HEK293 (cell line): ENCODE measurements around the gene MSI2.

Experiments used
- CTCF ChIA-PET: fragments of 350-600 bp; formaldehyde crosslinking; extraction: SDS; loops from one replicate; lab custom pipeline; 2021; ENCODE audit warnings: antibody characterized with exemption; lab: Yijun Ruan, JAX
- POLR2A ChIA-PET: fragments of 300-600 bp; formaldehyde crosslinking; extraction: SDS; loops from one replicate; lab custom pipeline; 2020; ENCODE audit warnings: antibody characterized with exemption, inconsistent platforms; lab: Yijun Ruan, JAX
- H3K27ac ChIP-seq: fragments of 200-500 bp; sonication (Bioruptor generic); 2 replicates; pipeline ENCODE4 v1.5.1; 2014; ENCODE audit warnings: low read depth, low read length, control low read depth, inconsistent platforms; ENCODE audit errors: extremely low read depth
- H3K36me3 ChIP-seq, 2 experiments: fragments of 200-500 bp in 1 of 2; sonication (Bioruptor generic) in 1 of 2; 1 replicate in 1 of 2; 2 replicates in 1 of 2; pipeline ENCODE4 v1.5.1; 2014 to 2017; ENCODE audit warnings: inconsistent platforms in 2 of 2, low read length in 2 of 2; ENCODE audit not compliant: control insufficient read depth in 2 of 2, insufficient read depth in 1 of 2
- H3K4me1 ChIP-seq: fragments of 200-500 bp; sonication (Bioruptor generic); 2 replicates; pipeline ENCODE4 v1.5.1; 2014; ENCODE audit warnings: mild to moderate bottlenecking, low read length, inconsistent platforms; ENCODE audit not compliant: control insufficient read depth, insufficient read depth
- H3K4me3 ChIP-seq: 2 replicates; pipeline ENCODE4 v1.5.1; 2011; ENCODE audit warnings: low read depth, mild to moderate bottlenecking, control low read depth, low read length, moderate library complexity
- H3K9me3 ChIP-seq: fragments of 200-500 bp; sonication (Bioruptor generic); 2 replicates; pipeline ENCODE4 v1.5.1; 2014; ENCODE audit warnings: low read depth, low read length, inconsistent platforms; ENCODE audit not compliant: control insufficient read depth, insufficient read depth
- EGR2 ChIP-seq: fragments of 450-650 bp; formaldehyde crosslinking; IDR thresholded peaks from 2 replicates; pipeline ENCODE4 v1.5.1; 2016; ENCODE audit warnings: low read depth, missing biosample characterization, missing genetic modification characterization
- PATZ1 ChIP-seq: fragments of 450-650 bp; formaldehyde crosslinking; IDR thresholded peaks from 2 replicates; pipeline ENCODE4 v1.5.1; 2016; ENCODE audit warnings: missing biosample characterization, missing genetic modification characterization
- SCRT1 ChIP-seq: fragments of 450-650 bp; formaldehyde crosslinking; IDR thresholded peaks from 2 replicates; pipeline ENCODE4 v1.5.1; 2016; ENCODE audit warnings: missing biosample characterization, missing genetic modification characterization, borderline replicate concordance
- SCRT2 ChIP-seq: fragments of 450-650 bp; formaldehyde crosslinking; IDR thresholded peaks from 2 replicates; pipeline ENCODE4 v1.5.1; 2016; ENCODE audit warnings: missing biosample characterization, missing genetic modification characterization
- SP3 ChIP-seq: fragments of 450-650 bp; formaldehyde crosslinking; IDR thresholded peaks from 2 replicates; pipeline ENCODE4 v1.5.1; 2016; ENCODE audit warnings: missing biosample characterization, missing genetic modification characterization
- YY2 ChIP-seq: fragments of 450-650 bp; formaldehyde crosslinking; IDR thresholded peaks from 2 replicates; pipeline ENCODE4 v1.5.1; 2016; ENCODE audit warnings: missing biosample characterization, missing genetic modification characterization
- ZBTB44 ChIP-seq: fragments of 450-650 bp; IDR thresholded peaks from 2 replicates; pipeline ENCODE4 v1.5.1; 2018; ENCODE audit warnings: missing biosample characterization, mild to moderate bottlenecking, missing genetic modification characterization
- ZFHX2 ChIP-seq: fragments of 450-650 bp; formaldehyde crosslinking; conservative IDR thresholded peaks from 2 replicates; pipeline ENCODE4 v1.5.1; 2016; ENCODE audit warnings: missing biosample characterization, missing genetic modification characterization
- ZFP3 ChIP-seq: fragments of 450-650 bp; formaldehyde crosslinking; IDR thresholded peaks from 2 replicates; pipeline ENCODE4 v1.5.1; 2016; ENCODE audit warnings: low read depth, missing biosample characterization, missing genetic modification characterization
- ZNF112 ChIP-seq: fragments of 450-650 bp; formaldehyde crosslinking; IDR thresholded peaks from 2 replicates; pipeline ENCODE4 v1.5.0; 2017; ENCODE audit warnings: missing biosample characterization, missing genetic modification characterization
- ZNF133 ChIP-seq: fragments of 450-650 bp; formaldehyde crosslinking; IDR thresholded peaks from 2 replicates; pipeline ENCODE4 v1.5.1; 2016; ENCODE audit warnings: missing biosample characterization, missing genetic modification characterization
- ZNF148 ChIP-seq: fragments of 450-650 bp; formaldehyde crosslinking; IDR thresholded peaks from 2 replicates; pipeline ENCODE4 v1.5.0; 2017; ENCODE audit warnings: missing biosample characterization, missing genetic modification characterization, borderline replicate concordance
- ZNF169 ChIP-seq: fragments of 450-650 bp; formaldehyde crosslinking; IDR thresholded peaks from 2 replicates; pipeline ENCODE4 v1.5.1; 2016; ENCODE audit warnings: missing biosample characterization, missing genetic modification characterization
- ZNF174 ChIP-seq: fragments of 450-650 bp; formaldehyde crosslinking; IDR thresholded peaks from 2 replicates; pipeline ENCODE4 v1.5.0; 2017; ENCODE audit warnings: missing biosample characterization, mild to moderate bottlenecking, missing genetic modification characterization
- ZNF394 ChIP-seq: fragments of 450-650 bp; formaldehyde crosslinking; IDR thresholded peaks from 2 replicates; pipeline ENCODE4 v1.5.1; 2016; ENCODE audit warnings: missing biosample characterization, missing genetic modification characterization, mild to moderate bottlenecking, moderate library complexity, borderline replicate concordance
- ZNF529 ChIP-seq: fragments of 450-650 bp; formaldehyde crosslinking; IDR thresholded peaks from 2 replicates; pipeline ENCODE4 v1.5.1; 2017; ENCODE audit warnings: missing genetic modification characterization, missing biosample characterization; ENCODE audit not compliant: insufficient replicate concordance
- ZNF623 ChIP-seq: fragments of 450-650 bp; formaldehyde crosslinking; IDR thresholded peaks from 2 replicates; pipeline ENCODE4 v1.5.1; 2016; ENCODE audit warnings: missing biosample characterization, missing genetic modification characterization
- ZNF785 ChIP-seq: fragments of 450-650 bp; formaldehyde crosslinking; IDR thresholded peaks from 2 replicates; pipeline ENCODE4 v1.5.1; 2016; ENCODE audit warnings: missing biosample characterization, missing genetic modification characterization

The MSI2 gene

GRCh38 chr17:57718878-57719277, 462.6 kb downstream of the MSI2 start:
- TF ChIP-seq ZNF785 (tag by site-specific recombination), result no peak
- no peak for TF ChIP-seq ZNF169 (tag by site-specific recombination)
- TF ChIP-seq YY2 (tag by site-specific recombination), result no peak
- TF ChIP-seq, all 188 proteins: peak for 0
- Histone ChIP-seq H3K4me3 (no peak overlapping the region), H3K9me3 (no peaks in the 10 kb centered on the region), H3K27ac (no peak overlapping the region), H3K4me1 (no peaks in the 10 kb centered on the region), H3K36me3 (no peaks in the 10 kb centered on the region)
- ChIA-PET CTCF (interaction anchor here (0.8 kb wide), 1 partner anchor 64 kb away, joined by 3 read pairs; no protein-coding TSS in a partner anchor), POLR2A (no interaction called here)

- H3K27ac ChIP-seq, result no peak overlapping the region
- CTCF ChIA-PET, result interaction anchor here (1.2 kb wide), 1 partner anchor 63 kb away, joined by 3 read pairs; no protein-coding TSS in a partner anchor
- POLR2A ChIA-PET, result no interaction called here
These were observed 464.2 kb downstream of the MSI2 start for GRCh38 chr17:57720386-57721035.

GRCh38 chr17:57721967-57722703, 465.8 kb downstream of the MSI2 start:
- CTCF ChIA-PET, result interaction anchor here (0.7 to 1.3 kb wide), 6 partner anchors 25 to 728 kb away, joined by 3 to 7 read pairs (median 4); no protein-coding TSS in a partner anchor
- Histone ChIP-seq H3K9me3 (no peaks in the 10 kb centered on the region), H3K4me1 (no peaks in the 10 kb centered on the region), H3K36me3 (no peaks in the 10 kb centered on the region)
- TF ChIP-seq ZNF148, result no peak
- TF ChIP-seq PATZ1, result no peak
- TF ChIP-seq EGR2, result peak; percentile 85
- TF ChIP-seq ZFHX2, result peak; percentile 81
- no peak for TF ChIP-seq ZNF112 (tag by site-specific recombination)
- TF ChIP-seq, all 188 proteins: peak for 2
- H3K4me3 ChIP-seq, result no peak overlapping the region
- POLR2A ChIA-PET, result no interaction called here
- no peak overlapping the region for H3K27ac ChIP-seq

More at GRCh38 chr17:57720386-57721035, 464.2 kb downstream of the MSI2 start:
- Histone ChIP-seq H3K36me3 (no peaks in the 10 kb centered on the region), H3K4me3 (no peak overlapping the region), H3K4me1 (no peaks in the 10 kb centered on the region)
- no peak for TF ChIP-seq ZNF623 (tag by site-specific recombination)
- no peak for TF ChIP-seq ZNF133 (tag by site-specific recombination)
- no peak for TF ChIP-seq SCRT2 (tag by site-specific recombination)
- TF ChIP-seq SP3 (tag by site-specific recombination), result no peak
- TF ChIP-seq ZNF174 (tag by site-specific recombination), result no peak
- TF ChIP-seq ZNF394 (tag by site-specific recombination), result no peak
- TF ChIP-seq ZFP3, result no peak
- TF ChIP-seq SCRT1 (tag by site-specific recombination), result no peak
- no peak for TF ChIP-seq ZNF529
- TF ChIP-seq ZBTB44 (tag by site-specific recombination), result no peak
- TF ChIP-seq, all 188 proteins: peak for 0
- no peaks in the 10 kb centered on the region for H3K9me3 ChIP-seq
